Measurements from ENCODE around the gene NR1H3. TPM values are rescaled to one million over a fixed set of nuclear protein-coding genes. Genes with fewer than 3 reads are reported as not detected.

NR1H3 gene
- total RNA-seq, 2 donors from 2014 or later = 11.6 to 20.4 TPM

DNA sequence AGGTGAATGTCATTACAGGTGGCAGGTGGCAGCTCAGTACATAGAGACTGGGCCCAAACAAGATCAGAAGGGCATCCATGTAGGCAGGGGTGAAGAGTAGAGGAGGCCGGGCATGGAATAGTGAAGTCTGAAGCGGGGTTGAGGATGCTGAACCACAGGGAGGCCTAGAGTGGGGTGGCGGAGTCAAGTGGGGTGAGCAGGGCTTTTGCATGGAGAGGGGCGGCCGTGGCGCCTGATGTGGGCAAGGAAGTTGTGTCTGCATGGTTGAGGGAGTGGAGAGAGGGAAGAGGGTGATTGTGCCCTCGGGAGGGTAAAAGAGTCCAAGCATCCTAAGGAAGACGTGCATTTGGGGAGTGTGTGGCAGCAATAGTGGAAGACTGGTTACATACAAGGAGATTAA is 28.6 kb upstream of the NR1H3 start:
- Histone ChIP-seq H3K4me1 (ENCODE audit: control insufficient read depth in 1 of 2, low read depth in 2 of 2) (no peaks in the 10 kb centered on the region), H3K36me3 (peaks cover 22% of the 10 kb centered on the region), H3K27me3 (replicated peaks; ENCODE audit: insufficient read depth) (no peaks in the 10 kb centered on the region), H3K27ac (no peak overlapping the region), H3K9me3 (no peaks in the 10 kb centered on the region), H3K4me3 (no peak overlapping the region)
- DNase-seq (ENCODE audit: low spot score) (no peak), ATAC-seq (ENCODE audit: insufficient number of reproducible peaks, low FRiP score, low read depth) (no peak)
- TF ChIP-seq, protein P1, sequence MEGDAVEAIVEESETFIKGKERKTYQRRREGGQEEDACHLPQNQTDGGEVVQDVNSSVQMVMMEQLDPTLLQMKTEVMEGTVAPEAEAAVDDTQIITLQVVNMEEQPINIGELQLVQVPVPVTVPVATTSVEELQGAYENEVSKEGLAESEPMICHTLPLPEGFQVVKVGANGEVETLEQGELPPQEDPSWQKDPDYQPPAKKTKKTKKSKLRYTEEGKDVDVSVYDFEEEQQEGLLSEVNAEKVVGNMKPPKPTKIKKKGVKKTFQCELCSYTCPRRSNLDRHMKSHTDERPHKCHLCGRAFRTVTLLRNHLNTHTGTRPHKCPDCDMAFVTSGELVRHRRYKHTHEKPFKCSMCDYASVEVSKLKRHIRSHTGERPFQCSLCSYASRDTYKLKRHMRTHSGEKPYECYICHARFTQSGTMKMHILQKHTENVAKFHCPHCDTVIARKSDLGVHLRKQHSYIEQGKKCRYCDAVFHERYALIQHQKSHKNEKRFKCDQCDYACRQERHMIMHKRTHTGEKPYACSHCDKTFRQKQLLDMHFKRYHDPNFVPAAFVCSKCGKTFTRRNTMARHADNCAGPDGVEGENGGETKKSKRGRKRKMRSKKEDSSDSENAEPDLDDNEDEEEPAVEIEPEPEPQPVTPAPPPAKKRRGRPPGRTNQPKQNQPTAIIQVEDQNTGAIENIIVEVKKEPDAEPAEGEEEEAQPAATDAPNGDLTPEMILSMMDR (IDR thresholded peaks at IDR 0.05) = no peak

DNA sequence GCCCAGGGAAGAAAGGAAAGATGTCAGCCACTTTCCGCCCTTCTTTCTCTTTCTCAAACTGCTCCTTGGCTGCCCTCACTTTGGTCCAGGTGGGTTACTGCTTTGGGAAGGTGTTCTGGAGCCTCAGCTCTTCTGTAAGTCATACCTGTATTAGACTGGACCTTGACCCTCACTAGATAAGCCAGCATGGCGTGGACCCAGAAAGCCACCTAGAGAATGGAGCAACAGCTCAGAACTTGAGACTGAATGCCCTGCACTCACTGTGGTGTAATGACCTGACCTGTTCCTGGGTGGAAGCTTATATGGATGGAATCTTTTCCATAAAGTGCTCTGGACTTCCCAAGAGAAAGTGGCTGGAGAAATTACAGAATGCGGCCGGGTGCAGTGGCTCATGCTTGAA is 24.7 kb upstream of the NR1H3 start:
- Histone ChIP-seq H3K27ac (no peak overlapping the region), H3K27me3 (replicated peaks; ENCODE audit: insufficient read depth) (no peaks in the 10 kb centered on the region), H3K36me3 (peaks cover 20% of the 10 kb centered on the region), H3K9me3 (no peaks in the 10 kb centered on the region), H3K4me3 (no peak overlapping the region), H3K4me1 (ENCODE audit: control insufficient read depth in 1 of 2, low read depth in 2 of 2) (no peaks in the 10 kb centered on the region)
- TF ChIP-seq, protein P1 (IDR thresholded peaks at IDR 0.05) = no peak
- ATAC-seq (ENCODE audit: insufficient number of reproducible peaks, low FRiP score, low read depth) (no peak), DNase-seq (ENCODE audit: low spot score) (no peak)

DNA sequence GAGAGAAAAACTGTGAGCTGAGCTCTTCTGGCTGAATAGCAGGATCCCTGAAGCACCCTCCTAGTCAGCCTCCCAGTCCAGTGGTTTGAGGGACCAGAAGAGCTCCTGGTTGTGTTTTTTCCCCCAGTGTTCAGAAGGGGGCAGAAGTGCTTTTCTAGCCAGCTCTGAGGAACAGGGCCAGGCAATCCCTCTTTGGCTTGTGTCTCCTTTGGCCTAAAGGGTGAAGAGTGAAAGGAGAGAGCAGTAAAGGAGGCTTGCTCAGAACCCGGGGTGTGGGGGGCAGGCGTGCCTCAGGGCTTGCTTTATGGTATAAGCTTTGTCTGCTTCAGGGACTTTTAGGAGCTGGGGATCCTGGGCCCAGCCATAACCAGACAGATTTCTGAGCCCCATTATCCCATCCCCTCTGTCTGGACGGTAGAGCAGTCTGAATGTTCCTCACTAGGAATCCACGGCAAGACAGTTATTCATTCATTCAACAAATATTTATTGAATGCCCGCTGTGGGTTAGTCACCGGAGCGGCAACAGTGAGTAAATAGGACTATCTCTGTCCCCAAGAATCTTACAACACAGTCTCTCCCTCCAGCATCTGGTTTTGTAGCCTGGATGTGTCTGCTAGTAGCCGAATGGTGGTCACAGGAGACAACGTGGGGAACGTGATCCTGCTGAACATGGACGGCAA is 23.7 kb upstream of the NR1H3 start:
- ATAC-seq (ENCODE audit: insufficient number of reproducible peaks, low FRiP score, low read depth) = no peak
- Histone ChIP-seq H3K27me3 (replicated peaks; ENCODE audit: insufficient read depth) (no peaks in the 10 kb centered on the region), H3K4me3 (no peak overlapping the region), H3K36me3 (peaks cover 20% of the 10 kb centered on the region), H3K4me1 (ENCODE audit: control insufficient read depth in 1 of 2, low read depth in 2 of 2) (no peaks in the 10 kb centered on the region), H3K27ac (no peak overlapping the region), H3K9me3 (no peaks in the 10 kb centered on the region)
- TF ChIP-seq, protein P1 (IDR thresholded peaks at IDR 0.05) = no peak
- no peak for DNase-seq (ENCODE audit: low spot score)

DNA sequence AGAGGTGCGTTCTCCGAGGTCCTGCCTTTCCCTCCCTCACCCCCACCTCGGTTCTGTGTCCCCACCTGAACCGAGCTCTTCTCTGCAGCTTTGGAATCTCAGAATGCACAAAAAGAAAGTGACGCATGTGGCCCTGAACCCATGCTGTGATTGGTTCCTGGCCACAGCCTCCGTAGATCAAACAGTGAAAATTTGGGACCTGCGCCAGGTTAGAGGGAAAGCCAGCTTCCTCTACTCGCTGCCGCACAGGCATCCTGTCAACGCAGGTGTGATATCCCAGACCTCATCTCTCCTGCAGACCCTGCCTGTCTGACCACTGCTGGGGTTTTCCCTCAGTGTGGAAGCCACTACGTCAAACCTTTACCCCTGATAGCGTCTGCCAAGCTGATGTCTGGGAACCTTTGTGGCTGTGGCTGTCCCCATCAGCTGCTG is 23.1 kb upstream of the NR1H3 start:
- ATAC-seq (ENCODE audit: insufficient number of reproducible peaks, low FRiP score, low read depth) = no peak
- no peak overlapping the region for H3K4me3 ChIP-seq
- TF ChIP-seq, protein P1 (IDR thresholded peaks at IDR 0.05) = no peak
- H3K27ac ChIP-seq = no peak overlapping the region
- H3K27me3 ChIP-seq (replicated peaks; ENCODE audit: insufficient read depth) = no peaks in the 10 kb centered on the region
- H3K36me3 ChIP-seq = peaks cover 26% of the 10 kb centered on the region
- H3K9me3 ChIP-seq = no peaks in the 10 kb centered on the region
- H3K4me1 ChIP-seq (ENCODE audit: control insufficient read depth in 1 of 2, low read depth in 2 of 2) = no peaks in the 10 kb centered on the region
- DNase-seq (ENCODE audit: low spot score) = no peak

DNA sequence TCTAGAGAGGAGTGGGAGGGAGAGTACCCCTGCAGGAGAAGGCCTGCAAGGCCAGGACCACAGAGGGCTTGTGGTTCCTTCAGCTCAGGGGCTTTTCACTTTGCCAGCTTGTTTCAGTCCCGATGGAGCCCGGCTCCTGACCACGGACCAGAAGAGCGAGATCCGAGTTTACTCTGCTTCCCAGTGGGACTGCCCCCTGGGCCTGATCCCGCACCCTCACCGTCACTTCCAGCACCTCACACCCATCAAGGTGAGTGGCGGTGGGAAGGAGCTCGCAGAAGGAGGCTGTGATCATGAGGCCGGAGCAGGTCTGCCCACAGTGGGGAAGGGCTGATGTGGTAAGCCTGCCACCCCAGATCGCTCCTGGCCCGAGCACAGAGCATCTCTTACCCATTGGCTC is 22.6 kb upstream of the NR1H3 start:
- no peak overlapping the region for H3K4me3 ChIP-seq
- TF ChIP-seq, protein P1 (IDR thresholded peaks at IDR 0.05) = no peak
- H3K27ac ChIP-seq = no peak overlapping the region
- no peaks in the 10 kb centered on the region for H3K4me1 ChIP-seq (ENCODE audit: control insufficient read depth in 1 of 2, low read depth in 2 of 2)
- H3K27me3 ChIP-seq (replicated peaks; ENCODE audit: insufficient read depth) = no peaks in the 10 kb centered on the region
- no peak for ATAC-seq (ENCODE audit: insufficient number of reproducible peaks, low FRiP score, low read depth)
- H3K36me3 ChIP-seq = peaks cover 30% of the 10 kb centered on the region
- no peak for DNase-seq (ENCODE audit: low spot score)
- no peaks in the 10 kb centered on the region for H3K9me3 ChIP-seq

All from thoracic aorta (tissue), 2 donors.